ENCODE results near the gene FNBP1L. TPM values are rescaled to one million over a fixed set of nuclear protein-coding genes. Genes with fewer than 3 reads are reported as not detected.

FNBP1L gene
- total and polyA plus RNA-seq, 9 of the 15 experiments (the other 6 are each of a cell fraction or from before 2014, with no cell fraction given): 1.4 to 6.9 (median 5.9) TPM

- TF ChIP-seq CEBPZ (IDR thresholded peaks at IDR 0.05; ENCODE audit: borderline replicate concordance, low read depth, low read length) (no peak), ZBTB11 (CRISPR knock-in tag; IDR thresholded peaks at IDR 0.05) (peak in 1 of 3 experiments; percentile 76; a peak in 2 of 6 replicates), MECOM (CRISPR knock-in tag; IDR thresholded peaks at IDR 0.05) (no peak), ZZZ3 (IDR thresholded peaks at IDR 0.05) (no peak), MNT (conservative IDR thresholded peaks at IDR 0.05) (peak; percentile 96 to 98), ZFP1 (CRISPR knock-in tag; IDR thresholded peaks at IDR 0.05) (no peak), ATF3 (IDR thresholded peaks at IDR 0.05) (peak; percentile 99), ATF3 (CRISPR knock-in tag; conservative IDR thresholded peaks at IDR 0.05) (peak; percentile 95), SMARCB1 (IDR thresholded peaks at IDR 0.05; ENCODE audit: insufficient read length, low read depth) (no peak), NR3C1 (CRISPR knock-in tag; IDR thresholded peaks at IDR 0.05) (no peak), ZFP30 (CRISPR knock-in tag; IDR thresholded peaks at IDR 0.05; ENCODE audit: borderline replicate concordance) (no peak), DLX4 (CRISPR knock-in tag; IDR thresholded peaks at IDR 0.05) (no peak), C11orf30 (IDR thresholded peaks at IDR 0.05; ENCODE audit: low read depth) (0 out of 2 replicates have a peak, but pooled peaks have one; percentile 12), ZNF583 (CRISPR knock-in tag; IDR thresholded peaks at IDR 0.05) (peak; percentile 78; the same call in 1 of the 2 replicates), ZNF146 (CRISPR knock-in tag; IDR thresholded peaks at IDR 0.05; ENCODE audit: unreplicated experiment) (no peak)
Observed at GRCh38 chr1:93567255-93567918, 119.5 kb downstream of the FNBP1L start (continued).
